Fibroblast of lung (primary cell): ENCODE measurements around the gene ACBD6. TPM values are rescaled to one million over a fixed set of nuclear protein-coding genes. Genes with fewer than 3 reads are reported as not detected.

Source experiments
- DNase-seq, 2 donors: peaks; one replicate each; pipeline versions ENCODE4 v3.0.0 to v3.0.0-alpha.2; 2010; ENCODE audit warnings: low read depth in 2 of 2
- H2AFZ ChIP-seq: 2 replicates; pipeline ENCODE4 v1.5.1; 2012; ENCODE audit warnings: low read length, control low read depth, inconsistent platforms
- H3K27ac ChIP-seq: 2 replicates; pipeline ENCODE4 v1.5.1; 2011; ENCODE audit warnings: low read length, control low read depth; ENCODE audit not compliant: insufficient read depth
- H3K27me3 ChIP-seq: 2 replicates; pipeline ENCODE4 v1.5.1; 2011; ENCODE audit warnings: mild to moderate bottlenecking, low read length; ENCODE audit not compliant: control insufficient read depth, insufficient read depth
- H3K36me3 ChIP-seq: 2 replicates; pipeline ENCODE4 v1.5.1; 2011; ENCODE audit warnings: low read length; ENCODE audit not compliant: control insufficient read depth, insufficient read depth
- H3K4me1 ChIP-seq: 2 replicates; pipeline ENCODE4 v1.5.1; 2011; ENCODE audit warnings: low read length; ENCODE audit not compliant: control insufficient read depth, insufficient read depth; ENCODE audit errors: extremely low read depth
- H3K4me2 ChIP-seq: 2 replicates; pipeline ENCODE4 v1.5.1; 2011; ENCODE audit warnings: low read length, control low read depth; ENCODE audit not compliant: insufficient read depth; ENCODE audit errors: extremely low read depth
- H3K4me3 ChIP-seq, 4 experiments: fragments of 200-600 bp in 1 of 4; sonication (generic) in 1 of 4; replicated peaks in 1 of 4; 2 replicates each; pipeline ENCODE4 v1.5.1; 2011 to 2016; ENCODE audit warnings: low read length in 4 of 4, low read depth in 3 of 4, mild to moderate bottlenecking in 3 of 4, control low read depth in 2 of 4, inconsistent platforms in 1 of 4, mixed read lengths in 1 of 4; ENCODE audit not compliant: insufficient read depth in 1 of 4; ENCODE audit errors: control extremely low read depth in 1 of 4
- H3K79me2 ChIP-seq: 2 replicates; pipeline ENCODE4 v1.5.1; 2012; ENCODE audit warnings: mild to moderate bottlenecking, low read length, inconsistent platforms; ENCODE audit not compliant: control insufficient read depth, insufficient read depth
- H3K9ac ChIP-seq: 2 replicates; pipeline ENCODE4 v1.5.1; 2011; ENCODE audit warnings: mild to moderate bottlenecking, low read length, control low read depth; ENCODE audit not compliant: insufficient read depth
- H3K9me3 ChIP-seq: 2 replicates; pipeline ENCODE4 v1.5.1; 2012; ENCODE audit warnings: low read depth, low read length; ENCODE audit not compliant: control insufficient read depth, insufficient read depth
- H4K20me1 ChIP-seq: 2 replicates; pipeline ENCODE4 v1.5.1; 2011; ENCODE audit warnings: low read length; ENCODE audit not compliant: control insufficient read depth, insufficient read depth; ENCODE audit errors: extremely low read depth
- CTCF ChIP-seq, 2 donors: IDR thresholded peaks in 1 of 2; conservative IDR thresholded peaks in 1 of 2; 1 replicate in 1 of 2; 2 replicates in 1 of 2; pipeline ENCODE4 v1.5.1; 2011 to 2012; ENCODE audit warnings: low read length in 2 of 2, control low read depth in 1 of 2, inconsistent platforms in 1 of 2, low read depth in 1 of 2, mild to moderate bottlenecking in 1 of 2
- EZH2 ChIP-seq: IDR thresholded peaks from 2 replicates; pipeline ENCODE4 v1.5.1; 2012; ENCODE audit warnings: low read length, control low read depth, mild to moderate bottlenecking; ENCODE audit errors: missing control alignments
- polyA plus RNA-seq, 2 donors: library from polyadenylated mRNA; depleted of rRNA in 1 of 2; stranded (reverse) in 1 of 2; unstranded in 1 of 2; fragments of >200 nt; gene quantifications; 2 replicates each; pipeline ENCODE4 v1.2.1, GENCODE V29; 2011 to 2012; ENCODE audit warnings: missing spikeins in 1 of 2
- total RNA-seq: library from RNA; depleted of rRNA; stranded (reverse); fragments of >200 nt; gene quantifications from 2 replicates; pipeline ENCODE4 v1.2.1, GENCODE V29; 2014

The ACBD6 gene
- total and polyA plus RNA-seq, 2 donors (not counting 1 experiment from before 2014, with no cell fraction given), result 63.4 to 78.7 TPM

- peaks cover 4% of the 10 kb centered on the region for H3K4me1 ChIP-seq
- no peaks in the 10 kb centered on the region for H3K9me3 ChIP-seq
- H3K36me3 ChIP-seq, result no peaks in the 10 kb centered on the region
- no peak overlapping the region for H3K9ac ChIP-seq
- H3K4me2 ChIP-seq, result no peak overlapping the region
- no peaks in the 10 kb centered on the region for H3K27me3 ChIP-seq
- TF ChIP-seq CTCF (conservative IDR thresholded peaks at IDR 0.05 in 1 of 2, IDR thresholded peaks at IDR 0.05 in 1 of 2; ENCODE audit: low read depth in 1 of 2, low read length in 2 of 2), result no peak
- no peak for TF ChIP-seq EZH2
- no peak overlapping the region for H2AFZ ChIP-seq
- H3K4me3 ChIP-seq, result no peak overlapping the region
- no peaks in the 10 kb centered on the region for H4K20me1 ChIP-seq
- H3K79me2 ChIP-seq, result no peaks in the 10 kb centered on the region
- H3K27ac ChIP-seq, result peak overlapping the region; percentile 40
- DNase-seq, result peak; percentile 31 to 78
Observed at GRCh38 chr1:180309338-180309737, 193.0 kb downstream of the ACBD6 start.

GRCh38 chr1:180301135-180301742, 201.1 kb downstream of the ACBD6 start:
- no peak overlapping the region for H3K4me3 ChIP-seq

More at GRCh38 chr1:180301135-180301742, 201.1 kb downstream of the ACBD6 start:
- Histone ChIP-seq H3K4me2 (no peak overlapping the region), H3K36me3 (no peaks in the 10 kb centered on the region), H3K79me2 (no peaks in the 10 kb centered on the region), H3K9me3 (no peaks in the 10 kb centered on the region), H3K4me1 (peaks cover 2% of the 10 kb centered on the region), H4K20me1 (no peaks in the 10 kb centered on the region), H3K27ac (no peak overlapping the region), H3K9ac (no peak overlapping the region), H3K27me3 (no peaks in the 10 kb centered on the region), H2AFZ (no peak overlapping the region)
- TF ChIP-seq EZH2 (no peak), CTCF (conservative IDR thresholded peaks at IDR 0.05 in 1 of 2, IDR thresholded peaks at IDR 0.05 in 1 of 2; ENCODE audit: low read depth in 1 of 2, low read length in 2 of 2) (no peak)
- DNase-seq, result peak; percentile 29 to 33
